Stomach (tissue), 9 donors: Measurements from ENCODE around the gene KPNA5. TPM values are rescaled to one million over a fixed set of nuclear protein-coding genes. Genes with fewer than 3 reads are reported as not detected.
"Not testable (repeated sequence)": the region's sequence is repeated elsewhere in the genome, so short reads cannot be mapped to it uniquely, and the experiment has no call there.

Experiments used
- DNase-seq, 2 donors: peaks; one replicate each; pipeline versions ENCODE4 v3.0.0 to v3.0.0-alpha.2; 2013 to 2019
- H3K27ac ChIP-seq, 5 donors: fragments of 200-600 bp in 4 of 5; sonication (generic) in 4 of 5; one replicate each; pipeline ENCODE4 v1.5.1; 2013 to 2019; ENCODE audit warnings: mild to moderate bottlenecking in 1 of 5, moderate library complexity in 1 of 5
- H3K27me3 ChIP-seq, 3 donors: fragments of 200-600 bp; sonication (generic); one replicate each; pipeline ENCODE4 v1.5.1; 2017 to 2019; ENCODE audit warnings: mixed run types in 1 of 3
- H3K36me3 ChIP-seq, 4 donors: fragments of 200-600 bp; sonication (generic); 1 replicate in 3 of 4; 2 replicates in 1 of 4; pipeline ENCODE4 v1.5.1; 2016 to 2019
- H3K4me1 ChIP-seq, 4 donors: fragments of 200-600 bp; sonication (generic); one replicate each; pipeline ENCODE4 v1.5.1; 2016 to 2019
- H3K4me3 ChIP-seq, 4 donors: fragments of 200-600 bp; sonication (generic) in 3 of 4; one replicate each; pipeline ENCODE4 v1.5.1; 2016 to 2019; ENCODE audit warnings: mild to moderate bottlenecking in 1 of 4
- H3K9me3 ChIP-seq, 4 donors: fragments of 200-600 bp; sonication (generic); one replicate each; pipeline ENCODE4 v1.5.1; 2016 to 2019
- CTCF ChIP-seq, 7 experiments: fragments of 450-650 bp in 4 of 7; fragments of 200-600 bp in 3 of 7; sonication (generic) in 3 of 7; IDR thresholded peaks; one replicate each; pipeline ENCODE4 v1.5.1; 2016 to 2019; ENCODE audit warnings: antibody characterized with exemption in 7 of 7, control low read depth in 2 of 7, mild to moderate bottlenecking in 1 of 7
- EP300 ChIP-seq: sonication (generic); formaldehyde crosslinking; IDR thresholded peaks from one replicate; pipeline ENCODE4 v1.6.1; 2017; ENCODE audit warnings: antibody characterized with exemption
- POLR2A ChIP-seq, 4 donors: fragments of 450-650 bp; IDR thresholded peaks; one replicate each; pipeline ENCODE4 v1.6.1; 2016; ENCODE audit warnings: antibody characterized with exemption in 4 of 4, control low read depth in 2 of 4, mild to moderate bottlenecking in 1 of 4, moderate library complexity in 1 of 4
- POLR2AphosphoS5 ChIP-seq, 3 donors: sonication (generic); formaldehyde crosslinking; IDR thresholded peaks; one replicate each; pipeline ENCODE4 v1.6.1; 2016; ENCODE audit warnings: antibody characterized with exemption in 3 of 3
- WGBS, 5 donors: extraction: QIAGEN DNeasy Blood & Tissue Kit in 3 of 5; methylation state at CpG; one replicate each; pipeline versions ENCODE4 v1.1.5 to v1.1.7; 2013 to 2018; 5-methylcytosine and 5-hydroxymethylcytosine counted together
- intact Hi-C: fragments of 100-400 bp; cut with DNase I; formaldehyde crosslinking; loops from one replicate; pipeline ENCODE4 v1.15.1; 2023; ENCODE audit warnings: low total_unique reads
- polyA plus RNA-seq, 3 donors: library from polyadenylated mRNA; stranded (reverse); fragments of 200-250 nt; gene quantifications; one replicate each; pipeline ENCODE4 v1.2.3, GENCODE V29; 2013
- total RNA-seq, 5 donors: library from RNA; depleted of rRNA; stranded (reverse); fragments of >200 nt; gene quantifications; one replicate each; pipeline versions ENCODE4 v1.1.0 to v1.2.3, GENCODE V29; 2014 to 2016
- donor health status: healthy with polysubstance abuse.
- donor health status: Bipolar disorder and iron deficiency.
- donor health status: healthy.

KPNA5 gene
- total and polyA plus RNA-seq, 8 donors, result 1.5 to 37.9 (median 3.5) TPM

GRCh38 chr6:116726947-116727346 lies 45.9 kb downstream of the KPNA5 start:
- TF ChIP-seq EP300 (no peak), POLR2A (IDR thresholded peaks at IDR 0.05) (no peak), CTCF (IDR thresholded peaks at IDR 0.05) (no peak), POLR2AphosphoS5 (IDR thresholded peaks at IDR 0.05) (no peak)
- no peak overlapping the region for H3K4me3 ChIP-seq
- no peak for DNase-seq
- intact Hi-C loops, result no loop called here
- H3K27me3 ChIP-seq, result no peaks in the 10 kb centered on the region
- no peaks in the 10 kb centered on the region for H3K4me1 ChIP-seq
- H3K36me3 ChIP-seq, result peaks cover 2 to 97% (median 89%) of the 10 kb centered on the region in 4 donors
- no peak overlapping the region for H3K27ac ChIP-seq
- no peaks in the 10 kb centered on the region for H3K9me3 ChIP-seq

GRCh38 chr6:116730513-116730912 lies 49.5 kb downstream of the KPNA5 start:
- H3K27me3 ChIP-seq, result no peaks in the 10 kb centered on the region
- DNase-seq, result no peak
- H3K36me3 ChIP-seq, result peaks cover 2 to 85% (median 75%) of the 10 kb centered on the region in 4 donors
- intact Hi-C loops, result no loop called here
- H3K4me3 ChIP-seq, result no peak overlapping the region
- no peaks in the 10 kb centered on the region for H3K4me1 ChIP-seq
- no peaks in the 10 kb centered on the region for H3K9me3 ChIP-seq
- TF ChIP-seq CTCF (IDR thresholded peaks at IDR 0.05) (no peak), POLR2AphosphoS5 (IDR thresholded peaks at IDR 0.05) (no peak), EP300 (no peak), POLR2A (IDR thresholded peaks at IDR 0.05) (no peak)
- no peak overlapping the region for H3K27ac ChIP-seq

GRCh38 chr6:116737004-116737403 lies 56.0 kb downstream of the KPNA5 start:
- TF ChIP-seq EP300 (no peak), POLR2AphosphoS5 (IDR thresholded peaks at IDR 0.05) (no peak), POLR2A (IDR thresholded peaks at IDR 0.05) (no peak), CTCF (IDR thresholded peaks at IDR 0.05) (no peak)
- WGBS, 5 donors, result 96 to 99% (median 97%) methylated on average over 3 of the region's 3 CpGs

GRCh38 chr6:116740486-116740885 lies 59.5 kb downstream of the KPNA5 start:
- intact Hi-C loops, H3K4me3 ChIP-seq, H3K27me3 ChIP-seq, H3K27ac ChIP-seq, H3K4me1 ChIP-seq, H3K36me3 ChIP-seq, DNase-seq: not testable (repeated sequence)
- WGBS, 5 donors, result 90 to 97% (median 93%) methylated on average over 3 of the region's 3 CpGs
- H3K9me3 ChIP-seq, result peaks cover 0 to 37% (median 12%) of the 10 kb centered on the region in 4 donors

More at GRCh38 chr6:116737004-116737403, 56.0 kb downstream of the KPNA5 start:
- intact Hi-C loops, result no loop called here
- Histone ChIP-seq H3K36me3 (peaks cover 0 to 29% (median 25%) of the 10 kb centered on the region in 4 donors), H3K27ac (no peak overlapping the region), H3K9me3 (peaks cover 0 to 26% (median 12%) of the 10 kb centered on the region in 4 donors), H3K4me1 (no peaks in the 10 kb centered on the region), H3K4me3 (no peak overlapping the region), H3K27me3 (no peaks in the 10 kb centered on the region)
- DNase-seq, result no peak

- no peak for TF ChIP-seq POLR2A (IDR thresholded peaks at IDR 0.05)
- TF ChIP-seq CTCF (IDR thresholded peaks at IDR 0.05), result no peak
- no peak for TF ChIP-seq EP300
- TF ChIP-seq POLR2AphosphoS5 (IDR thresholded peaks at IDR 0.05), result no peak
- intact Hi-C loops, result no loop called here
These were observed 60.6 kb downstream of the KPNA5 start for GRCh38 chr6:116741571-116741970.

More at GRCh38 chr6:116741571-116741970, 60.6 kb downstream of the KPNA5 start:
- Histone ChIP-seq H3K36me3 (peaks cover 0 to 8% (median 2%) of the 10 kb centered on the region in 4 donors), H3K27ac (no peak overlapping the region), H3K9me3 (peaks cover 0 to 28% (median 13%) of the 10 kb centered on the region in 4 donors), H3K4me1 (no peaks in the 10 kb centered on the region), H3K4me3 (no peak overlapping the region), H3K27me3 (no peaks in the 10 kb centered on the region)
- no peak for DNase-seq
- WGBS, 5 donors, result 55 to 85% (median 78%) methylated on average over 1 of the region's 1 CpG
